ENCODE data around the gene OCRL.

Gene OCRL

GRCh38 chrX:129600981-129601424 is 60.9 kb downstream of the OCRL start:
- H3K4me3 ChIP-seq (ENCODE audit: low read depth, low read length): no peak overlapping the region
- TF ChIP-seq, protein P1, sequence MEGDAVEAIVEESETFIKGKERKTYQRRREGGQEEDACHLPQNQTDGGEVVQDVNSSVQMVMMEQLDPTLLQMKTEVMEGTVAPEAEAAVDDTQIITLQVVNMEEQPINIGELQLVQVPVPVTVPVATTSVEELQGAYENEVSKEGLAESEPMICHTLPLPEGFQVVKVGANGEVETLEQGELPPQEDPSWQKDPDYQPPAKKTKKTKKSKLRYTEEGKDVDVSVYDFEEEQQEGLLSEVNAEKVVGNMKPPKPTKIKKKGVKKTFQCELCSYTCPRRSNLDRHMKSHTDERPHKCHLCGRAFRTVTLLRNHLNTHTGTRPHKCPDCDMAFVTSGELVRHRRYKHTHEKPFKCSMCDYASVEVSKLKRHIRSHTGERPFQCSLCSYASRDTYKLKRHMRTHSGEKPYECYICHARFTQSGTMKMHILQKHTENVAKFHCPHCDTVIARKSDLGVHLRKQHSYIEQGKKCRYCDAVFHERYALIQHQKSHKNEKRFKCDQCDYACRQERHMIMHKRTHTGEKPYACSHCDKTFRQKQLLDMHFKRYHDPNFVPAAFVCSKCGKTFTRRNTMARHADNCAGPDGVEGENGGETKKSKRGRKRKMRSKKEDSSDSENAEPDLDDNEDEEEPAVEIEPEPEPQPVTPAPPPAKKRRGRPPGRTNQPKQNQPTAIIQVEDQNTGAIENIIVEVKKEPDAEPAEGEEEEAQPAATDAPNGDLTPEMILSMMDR (IDR thresholded peaks at IDR 0.05; ENCODE audit: low read depth, low read length, missing control alignments): peak; percentile 66
- DNase-seq (ENCODE audit: low read depth): no peak
- in situ Hi-C loops (cut with HindIII; ENCODE audit: low sequenced_read_pairs): loop anchor here (10.0 to 25.0 kb wide), 2 partner anchors 111 to 434 kb away; no protein-coding TSS in a partner anchor

- H3K4me3 ChIP-seq (ENCODE audit: low read depth, low read length): no peak overlapping the region
- in situ Hi-C loops (cut with HindIII; ENCODE audit: low sequenced_read_pairs): loop anchor here (10.0 to 25.0 kb wide), 2 partner anchors 105 to 428 kb away; no protein-coding TSS in a partner anchor
- peak; percentile 24 for DNase-seq (ENCODE audit: low read depth)
- TF ChIP-seq, protein P1 (IDR thresholded peaks at IDR 0.05; ENCODE audit: low read depth, low read length, missing control alignments): peak; percentile 71
Measured at GRCh38 chrX:129606918-129607317, 66.9 kb downstream of the OCRL start.

- in situ Hi-C loops (cut with HindIII; ENCODE audit: low sequenced_read_pairs): loop anchor here (10.0 to 25.0 kb wide), 2 partner anchors 104 to 426 kb away; no protein-coding TSS in a partner anchor
- no peak for DNase-seq (ENCODE audit: low read depth)
- TF ChIP-seq, protein P1 (IDR thresholded peaks at IDR 0.05; ENCODE audit: low read depth, low read length, missing control alignments): no peak
Measured at GRCh38 chrX:129608496-129608895, 68.4 kb downstream of the OCRL start.

DNA sequence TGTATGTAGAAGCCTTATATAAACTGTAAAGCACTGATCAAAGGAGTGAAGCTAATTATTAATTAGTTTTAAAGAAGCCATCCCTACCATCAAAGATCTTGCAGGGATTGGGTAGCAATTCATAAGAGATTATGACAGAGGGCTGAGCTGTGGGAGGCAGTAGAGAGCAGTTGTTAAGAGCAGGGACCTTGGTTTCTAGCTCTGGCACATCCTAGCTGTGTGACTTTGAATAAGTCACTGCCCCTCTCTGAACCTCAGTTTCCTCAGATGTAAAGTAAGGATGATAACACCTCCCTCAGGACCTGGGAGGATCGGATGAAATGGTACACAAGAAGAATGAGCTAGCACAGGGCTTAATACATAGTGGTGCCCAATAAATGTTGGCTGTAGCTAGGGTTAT is 69.3 kb downstream of the OCRL start:
- DNase-seq (ENCODE audit: low read depth): no peak
- TF ChIP-seq, protein P1 (IDR thresholded peaks at IDR 0.05; ENCODE audit: low read depth, low read length, missing control alignments): no peak
- in situ Hi-C loops (cut with HindIII; ENCODE audit: low sequenced_read_pairs): loop anchor here (10.0 to 25.0 kb wide), 2 partner anchors 103 to 425 kb away; no protein-coding TSS in a partner anchor
- no peak overlapping the region for H3K4me3 ChIP-seq (ENCODE audit: low read depth, low read length)

More at GRCh38 chrX:129608496-129608895, 68.4 kb downstream of the OCRL start:
- H3K4me3 ChIP-seq (ENCODE audit: low read depth, low read length): no peak overlapping the region

- in situ Hi-C loops (cut with HindIII; ENCODE audit: low sequenced_read_pairs): loop anchor here (25.0 kb wide), 1 partner anchor 100 kb away; no protein-coding TSS in a partner anchor
- TF ChIP-seq, protein P1 (IDR thresholded peaks at IDR 0.05; ENCODE audit: low read depth, low read length, missing control alignments): no peak
Measured at GRCh38 chrX:129612396-129612795, 72.3 kb downstream of the OCRL start.

GRCh38 chrX:129613596-129613995 is 73.5 kb downstream of the OCRL start:
- H3K4me3 ChIP-seq (ENCODE audit: low read depth, low read length): no peak overlapping the region
- no peak for DNase-seq (ENCODE audit: low read depth)
- TF ChIP-seq, protein P1 (IDR thresholded peaks at IDR 0.05; ENCODE audit: low read depth, low read length, missing control alignments): no peak
- in situ Hi-C loops (cut with HindIII; ENCODE audit: low sequenced_read_pairs): loop anchor here (25.0 kb wide), 1 partner anchor 99 kb away; no protein-coding TSS in a partner anchor

More at GRCh38 chrX:129612396-129612795, 72.3 kb downstream of the OCRL start:
- DNase-seq (ENCODE audit: low read depth): no peak
- H3K4me3 ChIP-seq (ENCODE audit: low read depth, low read length): no peak overlapping the region
